ENCODE measurements around the gene FAM181B.

The FAM181B gene

GRCh38 chr11:82733444-82734119 is at the start of gene FAM181B:
Gene FAM181B (minus strand): TSS chr11:82733864. CDS start chr11:82733729, 135 bp downstream.
- peak within 1 kb of the TSS; percentile 56; the same call in 1 of the 2 replicates for H3K4me3 ChIP-seq (ENCODE audit: low read length)
- peak; percentile 52 for DNase-seq (ENCODE audit: low read depth, low spot score)
- no CpG with 5 or more reads among the region's 67 CpGs for WGBS (ENCODE audit: insufficient coverage, insufficient read length)

GRCh38 chr11:82782825-82783374 is 49.2 kb upstream of the FAM181B start:
- H3K27ac ChIP-seq (ENCODE audit: low read length) = no peak overlapping the region
- no CpG with 5 or more reads among the region's 1 CpG for WGBS (ENCODE audit: insufficient coverage, insufficient read length)
- no peaks in the 10 kb centered on the region for H3K4me1 ChIP-seq (ENCODE audit: control insufficient read depth, insufficient read depth, low read length)
- H3K36me3 ChIP-seq (ENCODE audit: control insufficient read depth, insufficient read depth, low read length) = no peaks in the 10 kb centered on the region
- no peak overlapping the region for H3K4me3 ChIP-seq (ENCODE audit: low read length)
- H3K9me3 ChIP-seq (ENCODE audit: control insufficient read depth, insufficient read depth, low read length) = no peaks in the 10 kb centered on the region
- DNase-seq (ENCODE audit: low read depth, low spot score) = no peak
- H3K27me3 ChIP-seq (ENCODE audit: control insufficient read depth, insufficient read depth, low read length) = no peaks in the 10 kb centered on the region

More at GRCh38 chr11:82733444-82734119, at the start of gene FAM181B:
- H3K4me1 ChIP-seq (ENCODE audit: control insufficient read depth, insufficient read depth, low read length) = peaks cover 3% of the 10 kb centered on the region
- peaks cover 20% of the 10 kb centered on the region for H3K27me3 ChIP-seq (ENCODE audit: control insufficient read depth, insufficient read depth, low read length)
- no peak within 1 kb of the TSS for H3K27ac ChIP-seq (ENCODE audit: low read length)
- no peaks in the 10 kb centered on the region for H3K36me3 ChIP-seq (ENCODE audit: control insufficient read depth, insufficient read depth, low read length)
- no peaks in the 10 kb centered on the region for H3K9me3 ChIP-seq (ENCODE audit: control insufficient read depth, insufficient read depth, low read length)

GRCh38 chr11:82778776-82779175 is 45.1 kb upstream of the FAM181B start:
- Histone ChIP-seq H3K9me3 (ENCODE audit: control insufficient read depth, insufficient read depth, low read length) (no peaks in the 10 kb centered on the region), H3K36me3 (ENCODE audit: control insufficient read depth, insufficient read depth, low read length) (no peaks in the 10 kb centered on the region), H3K27me3 (ENCODE audit: control insufficient read depth, insufficient read depth, low read length) (no peaks in the 10 kb centered on the region), H3K4me1 (ENCODE audit: control insufficient read depth, insufficient read depth, low read length) (no peaks in the 10 kb centered on the region), H3K4me3 (ENCODE audit: low read length) (no peak overlapping the region), H3K27ac (ENCODE audit: low read length) (no peak overlapping the region)
- DNase-seq (ENCODE audit: low read depth, low spot score) = no peak
- no CpG with 5 or more reads among the region's 1 CpG for WGBS (ENCODE audit: insufficient coverage, insufficient read length)

- WGBS (ENCODE audit: insufficient coverage, insufficient read length) = no CpG with 5 or more reads among the region's 2 CpGs
- no peak overlapping the region for H3K27ac ChIP-seq (ENCODE audit: low read length)
- H3K27me3 ChIP-seq (ENCODE audit: control insufficient read depth, insufficient read depth, low read length) = no peaks in the 10 kb centered on the region
- H3K4me1 ChIP-seq (ENCODE audit: control insufficient read depth, insufficient read depth, low read length) = no peaks in the 10 kb centered on the region
- DNase-seq (ENCODE audit: low read depth, low spot score) = no peak
- H3K36me3 ChIP-seq (ENCODE audit: control insufficient read depth, insufficient read depth, low read length) = no peaks in the 10 kb centered on the region
- no peak overlapping the region for H3K4me3 ChIP-seq (ENCODE audit: low read length)
- no peaks in the 10 kb centered on the region for H3K9me3 ChIP-seq (ENCODE audit: control insufficient read depth, insufficient read depth, low read length)
Observed at GRCh38 chr11:82776377-82776776, 42.7 kb upstream of the FAM181B start.

- DNase-seq (ENCODE audit: low read depth, low spot score) = peak; percentile 41
- no peaks in the 10 kb centered on the region for H3K4me1 ChIP-seq (ENCODE audit: control insufficient read depth, insufficient read depth, low read length)
- no peaks in the 10 kb centered on the region for H3K27me3 ChIP-seq (ENCODE audit: control insufficient read depth, insufficient read depth, low read length)
- H3K4me3 ChIP-seq (ENCODE audit: low read length) = no peak overlapping the region
- no CpG with 5 or more reads among the region's 3 CpGs for WGBS (ENCODE audit: insufficient coverage, insufficient read length)
- H3K27ac ChIP-seq (ENCODE audit: low read length) = no peak overlapping the region
- no peaks in the 10 kb centered on the region for H3K9me3 ChIP-seq (ENCODE audit: control insufficient read depth, insufficient read depth, low read length)
- no peaks in the 10 kb centered on the region for H3K36me3 ChIP-seq (ENCODE audit: control insufficient read depth, insufficient read depth, low read length)
Observed at GRCh38 chr11:82775736-82776346, 42.2 kb upstream of the FAM181B start.

GRCh38 chr11:82775218-82775617 is 41.6 kb upstream of the FAM181B start:
- no peak for DNase-seq (ENCODE audit: low read depth, low spot score)
- Histone ChIP-seq H3K4me3 (ENCODE audit: low read length) (no peak overlapping the region), H3K36me3 (ENCODE audit: control insufficient read depth, insufficient read depth, low read length) (no peaks in the 10 kb centered on the region), H3K4me1 (ENCODE audit: control insufficient read depth, insufficient read depth, low read length) (no peaks in the 10 kb centered on the region), H3K27ac (ENCODE audit: low read length) (no peak overlapping the region), H3K9me3 (ENCODE audit: control insufficient read depth, insufficient read depth, low read length) (no peaks in the 10 kb centered on the region), H3K27me3 (ENCODE audit: control insufficient read depth, insufficient read depth, low read length) (no peaks in the 10 kb centered on the region)
- no CpG with 5 or more reads among the region's 1 CpG for WGBS (ENCODE audit: insufficient coverage, insufficient read length)

GRCh38 chr11:82771781-82772180 is 38.1 kb upstream of the FAM181B start:
- H3K27ac ChIP-seq (ENCODE audit: low read length) = no peak overlapping the region
- H3K27me3 ChIP-seq (ENCODE audit: control insufficient read depth, insufficient read depth, low read length) = 0 out of 2 replicates have a peak, but pooled peaks cover 1% of the 10 kb centered on the region
- H3K9me3 ChIP-seq (ENCODE audit: control insufficient read depth, insufficient read depth, low read length) = no peaks in the 10 kb centered on the region
- no peak overlapping the region for H3K4me3 ChIP-seq (ENCODE audit: low read length)
- H3K36me3 ChIP-seq (ENCODE audit: control insufficient read depth, insufficient read depth, low read length) = no peaks in the 10 kb centered on the region
- DNase-seq (ENCODE audit: low read depth, low spot score) = no peak
- WGBS (ENCODE audit: insufficient coverage, insufficient read length) = no CpG with 5 or more reads among the region's 4 CpGs
- H3K4me1 ChIP-seq (ENCODE audit: control insufficient read depth, insufficient read depth, low read length) = no peaks in the 10 kb centered on the region

- Histone ChIP-seq H3K36me3 (ENCODE audit: control insufficient read depth, insufficient read depth, low read length) (no peaks in the 10 kb centered on the region), H3K9me3 (ENCODE audit: control insufficient read depth, insufficient read depth, low read length) (no peaks in the 10 kb centered on the region), H3K4me1 (ENCODE audit: control insufficient read depth, insufficient read depth, low read length) (no peaks in the 10 kb centered on the region), H3K27me3 (ENCODE audit: control insufficient read depth, insufficient read depth, low read length) (0 out of 2 replicates have a peak, but pooled peaks cover 1% of the 10 kb centered on the region), H3K4me3 (ENCODE audit: low read length) (no peak overlapping the region), H3K27ac (ENCODE audit: low read length) (no peak overlapping the region)
- no CpG with 5 or more reads among the region's 1 CpG for WGBS (ENCODE audit: insufficient coverage, insufficient read length)
- DNase-seq (ENCODE audit: low read depth, low spot score) = no peak
Observed at GRCh38 chr11:82767123-82767522, 33.5 kb upstream of the FAM181B start.

- H3K27me3 ChIP-seq (ENCODE audit: control insufficient read depth, insufficient read depth, low read length) = 0 out of 2 replicates have a peak, but pooled peaks cover 1% of the 10 kb centered on the region
- no peak for DNase-seq (ENCODE audit: low read depth, low spot score)
- H3K27ac ChIP-seq (ENCODE audit: low read length) = no peak overlapping the region
- no peaks in the 10 kb centered on the region for H3K9me3 ChIP-seq (ENCODE audit: control insufficient read depth, insufficient read depth, low read length)
- no CpG with 5 or more reads among the region's 11 CpGs for WGBS (ENCODE audit: insufficient coverage, insufficient read length)
- H3K4me3 ChIP-seq (ENCODE audit: low read length) = no peak overlapping the region
- H3K4me1 ChIP-seq (ENCODE audit: control insufficient read depth, insufficient read depth, low read length) = no peaks in the 10 kb centered on the region
- no peaks in the 10 kb centered on the region for H3K36me3 ChIP-seq (ENCODE audit: control insufficient read depth, insufficient read depth, low read length)
Observed at GRCh38 chr11:82765466-82766034, 31.9 kb upstream of the FAM181B start.

GRCh38 chr11:82763167-82763566 is 29.5 kb upstream of the FAM181B start:
- no peaks in the 10 kb centered on the region for H3K36me3 ChIP-seq (ENCODE audit: control insufficient read depth, insufficient read depth, low read length)
- whole genome bisulfite sequencing (ENCODE audit: insufficient coverage, insufficient read length) = no CpG with 5 or more reads among the region's 1 CpG
- H3K4me3 ChIP-seq (ENCODE audit: low read length) = no peak overlapping the region
- DNase-seq (ENCODE audit: low read depth, low spot score) = no peak
- H3K4me1 ChIP-seq (ENCODE audit: control insufficient read depth, insufficient read depth, low read length) = no peaks in the 10 kb centered on the region
- no peaks in the 10 kb centered on the region for H3K9me3 ChIP-seq (ENCODE audit: control insufficient read depth, insufficient read depth, low read length)
- H3K27me3 ChIP-seq (ENCODE audit: control insufficient read depth, insufficient read depth, low read length) = 0 out of 2 replicates have a peak, but pooled peaks cover 1% of the 10 kb centered on the region
- no peak overlapping the region for H3K27ac ChIP-seq (ENCODE audit: low read length)
